ENCODE measurements around the gene ATF6. TPM values are rescaled to one million over a fixed set of nuclear protein-coding genes. Genes with fewer than 3 reads are reported as not detected.

Gene ATF6
- total RNA-seq, 2 experiments from 2014 or later: 23.5 to 24.6 TPM

DNA sequence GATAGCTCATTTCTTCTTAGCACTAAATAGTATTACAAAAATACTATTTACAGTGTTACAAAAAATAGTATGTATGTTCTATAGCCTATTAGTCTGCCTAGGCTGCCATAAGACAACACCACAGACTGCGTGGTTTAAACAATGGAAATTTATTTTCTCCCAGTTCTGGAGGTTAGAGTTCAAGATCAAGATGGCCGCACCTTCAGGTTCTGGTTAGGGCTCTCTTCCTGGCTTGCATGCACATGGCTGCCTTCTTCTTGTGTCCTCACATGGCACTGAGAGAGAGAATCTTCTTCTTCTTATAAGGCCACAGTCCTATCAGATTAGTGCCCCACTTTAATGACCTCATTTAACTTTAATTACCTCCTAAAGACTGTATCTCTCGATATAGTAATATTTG, 4.1 kb downstream of the ATF6 start:
- intact Hi-C loops (cut with micrococcal nuclease): loop anchor here (10.0 kb wide), 1 partner anchor 1555 kb away; the partner anchor contains the start of gene NUF2

DNA sequence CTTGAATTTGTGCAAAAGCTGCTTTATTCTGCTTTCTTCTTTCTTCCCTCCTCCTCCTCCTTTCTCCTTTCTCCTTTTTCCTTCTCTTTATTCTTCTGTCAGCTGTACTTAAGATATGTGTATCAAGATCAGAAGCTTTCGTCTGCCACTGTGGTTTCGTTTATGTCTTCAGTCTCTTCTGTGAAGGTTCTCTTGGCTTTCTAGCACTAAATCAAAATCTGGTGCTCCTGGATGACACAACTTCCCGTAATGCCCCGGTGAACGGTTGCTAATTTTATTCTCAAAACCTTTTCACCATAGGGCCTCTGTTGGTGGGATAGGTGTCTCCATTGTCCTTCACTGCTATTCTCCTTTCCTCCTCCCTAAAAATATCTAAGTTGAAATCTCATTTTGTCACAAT, 5.0 kb downstream of the ATF6 start:
- H3K4me1 Mint-ChIP-seq (ENCODE audit: low read depth): peaks cover 35% of the 10 kb centered on the region
- no peaks in the 10 kb centered on the region for H3K36me3 Mint-ChIP-seq (ENCODE audit: low read depth)
- no peaks in the 10 kb centered on the region for H3K27me3 Mint-ChIP-seq (ENCODE audit: low read depth)
- H3K9me3 Mint-ChIP-seq: no peaks in the 10 kb centered on the region
- intact Hi-C loops (cut with micrococcal nuclease): loop anchor here (1.0 to 10.0 kb wide), 2 partner anchors 144 to 1554 kb away; partner anchors contain the start of gene NUF2
- H3K27ac Mint-ChIP-seq: no peak overlapping the region
- CTCF ChIA-PET: interaction anchor here (0.8 to 1.5 kb wide), 3 partner anchors 8 to 266 kb away, joined by 3 to 5 read pairs (median 4); no protein-coding TSS in a partner anchor
- peak; percentile 57 for DNase-seq
- no peak overlapping the region for H3K4me3 Mint-ChIP-seq

More for the DNA sequence above, 4.1 kb downstream of the ATF6 start:
- H3K27ac Mint-ChIP-seq: no peak overlapping the region
- no peaks in the 10 kb centered on the region for H3K27me3 Mint-ChIP-seq (ENCODE audit: low read depth)
- no peaks in the 10 kb centered on the region for H3K9me3 Mint-ChIP-seq
- CTCF ChIA-PET: no interaction called here
- no peak overlapping the region for H3K4me3 Mint-ChIP-seq
- peaks cover 35% of the 10 kb centered on the region for H3K4me1 Mint-ChIP-seq (ENCODE audit: low read depth)
- DNase-seq: no peak
- H3K36me3 Mint-ChIP-seq (ENCODE audit: low read depth): no peaks in the 10 kb centered on the region

DNA sequence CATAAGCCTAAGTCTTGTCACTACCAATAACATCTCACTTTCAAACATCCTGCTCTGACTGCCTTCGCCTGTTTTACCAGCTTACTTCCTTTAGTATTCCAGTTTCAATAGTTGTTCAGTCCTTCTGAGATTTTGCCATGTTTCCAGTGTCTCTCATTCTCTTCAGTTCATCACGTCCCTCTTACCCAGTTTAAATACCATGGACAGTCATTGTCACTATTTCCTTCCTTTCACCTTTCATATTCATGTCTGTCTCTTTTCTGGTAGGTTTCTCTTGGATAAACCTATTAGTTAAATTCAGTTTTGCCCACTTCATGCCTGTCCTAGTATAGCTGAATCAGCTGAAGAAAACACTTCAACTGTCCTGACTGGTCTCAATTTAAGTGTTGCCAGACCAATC, 5.9 kb downstream of the ATF6 start:
- no peaks in the 10 kb centered on the region for H3K36me3 Mint-ChIP-seq (ENCODE audit: low read depth)
- H3K27ac Mint-ChIP-seq: no peak overlapping the region
- CTCF ChIA-PET: interaction anchor here (0.6 to 1.7 kb wide), 7 partner anchors 9 to 265 kb away, joined by 3 to 8 read pairs (median 4); no protein-coding TSS in a partner anchor
- intact Hi-C loops (cut with micrococcal nuclease): loop anchor here (1.0 to 10.0 kb wide), 2 partner anchors 143 to 1553 kb away; partner anchors contain the start of gene NUF2
- H3K9me3 Mint-ChIP-seq: no peaks in the 10 kb centered on the region
- peaks cover 33% of the 10 kb centered on the region for H3K4me1 Mint-ChIP-seq (ENCODE audit: low read depth)
- H3K4me3 Mint-ChIP-seq: no peak overlapping the region
- H3K27me3 Mint-ChIP-seq (ENCODE audit: low read depth): no peaks in the 10 kb centered on the region
- DNase-seq: no peak

DNA sequence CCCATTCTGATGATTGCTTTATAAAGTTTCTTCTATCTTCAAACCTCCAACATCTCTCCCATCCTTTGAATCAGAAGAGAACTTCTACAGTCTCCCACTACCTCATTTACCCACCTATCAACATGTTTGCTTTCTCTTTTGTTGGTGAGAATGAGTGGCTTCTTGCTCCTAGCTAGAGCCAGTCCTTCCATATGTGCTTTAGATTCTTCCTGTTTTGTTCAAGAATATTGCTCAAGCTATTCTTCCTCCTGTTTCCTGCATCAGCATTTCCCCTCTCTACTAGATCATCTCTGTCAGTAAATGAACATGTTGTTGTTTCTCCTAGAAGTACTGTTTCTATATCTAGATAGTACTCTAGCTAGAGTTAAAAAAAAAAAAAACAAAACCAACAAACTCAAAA, 6.3 kb downstream of the ATF6 start:
- H3K36me3 Mint-ChIP-seq (ENCODE audit: low read depth): no peaks in the 10 kb centered on the region
- no peak overlapping the region for H3K4me3 Mint-ChIP-seq
- DNase-seq: no peak
- no peaks in the 10 kb centered on the region for H3K27me3 Mint-ChIP-seq (ENCODE audit: low read depth)
- H3K9me3 Mint-ChIP-seq: no peaks in the 10 kb centered on the region
- intact Hi-C loops (cut with micrococcal nuclease): loop anchor here (10.0 kb wide), 1 partner anchor 1552 kb away; the partner anchor contains the start of gene NUF2
- CTCF ChIA-PET: interaction anchor here (0.6 to 1.7 kb wide), 4 partner anchors 10 to 34 kb away, joined by 4 to 8 read pairs (median 4); no protein-coding TSS in a partner anchor
- peaks cover 29% of the 10 kb centered on the region for H3K4me1 Mint-ChIP-seq (ENCODE audit: low read depth)
- H3K27ac Mint-ChIP-seq: no peak overlapping the region

DNA sequence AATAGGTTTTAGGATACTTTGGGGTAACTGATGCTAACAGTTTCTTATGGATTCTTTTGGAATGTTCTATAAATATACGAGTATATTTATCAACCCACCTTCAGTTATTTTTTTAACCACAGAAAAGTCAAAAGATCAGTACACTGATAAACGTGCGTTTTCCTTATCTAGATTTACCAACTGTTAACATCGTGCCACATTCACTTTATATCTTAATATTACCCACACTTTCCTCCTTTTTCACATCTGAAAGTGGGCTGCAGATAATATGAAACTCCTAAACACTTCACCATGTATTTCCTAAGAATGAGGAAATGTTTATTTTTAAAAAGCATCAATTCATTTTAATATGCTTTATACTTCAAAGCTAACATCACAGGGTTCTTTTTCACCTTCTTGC, 7.7 kb downstream of the ATF6 start:
- intact Hi-C loops (cut with micrococcal nuclease): loop anchor here (10.0 kb wide), 1 partner anchor 1551 kb away; the partner anchor contains the start of gene NUF2
- Mint-ChIP-seq H3K9me3 (no peaks in the 10 kb centered on the region), H3K27ac (no peak overlapping the region), H3K36me3 (ENCODE audit: low read depth) (peaks cover 6% of the 10 kb centered on the region), H3K27me3 (ENCODE audit: low read depth) (no peaks in the 10 kb centered on the region), H3K4me1 (ENCODE audit: low read depth) (peaks cover 21% of the 10 kb centered on the region), H3K4me3 (no peak overlapping the region)
- no peak for DNase-seq
- CTCF ChIA-PET: no interaction called here

DNA sequence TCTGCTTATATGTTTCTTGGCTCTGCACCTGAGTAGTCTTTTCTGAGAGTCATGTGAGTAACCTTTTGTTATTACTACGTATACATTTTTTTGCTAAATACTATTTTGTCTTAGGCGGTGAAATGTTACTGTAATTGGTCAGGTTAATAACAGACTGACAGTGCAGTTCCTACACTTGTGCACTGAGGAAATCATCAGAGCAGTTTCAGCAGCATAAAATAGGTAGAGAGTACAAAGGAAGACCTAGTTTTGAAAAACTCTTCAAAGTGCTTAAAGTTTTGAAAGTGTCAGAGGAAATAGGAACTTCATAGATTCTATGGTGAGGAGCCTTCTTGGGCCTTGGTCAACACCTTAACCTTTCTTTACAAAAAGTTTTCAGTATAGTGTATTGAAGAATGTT, 11.1 kb downstream of the ATF6 start:
- CTCF ChIA-PET: interaction anchor here (1.3 to 1.7 kb wide), 4 partner anchors 14 to 260 kb away, joined by 4 to 6 read pairs (median 6); no protein-coding TSS in a partner anchor
- H3K27me3 Mint-ChIP-seq (ENCODE audit: low read depth): no peaks in the 10 kb centered on the region

DNA sequence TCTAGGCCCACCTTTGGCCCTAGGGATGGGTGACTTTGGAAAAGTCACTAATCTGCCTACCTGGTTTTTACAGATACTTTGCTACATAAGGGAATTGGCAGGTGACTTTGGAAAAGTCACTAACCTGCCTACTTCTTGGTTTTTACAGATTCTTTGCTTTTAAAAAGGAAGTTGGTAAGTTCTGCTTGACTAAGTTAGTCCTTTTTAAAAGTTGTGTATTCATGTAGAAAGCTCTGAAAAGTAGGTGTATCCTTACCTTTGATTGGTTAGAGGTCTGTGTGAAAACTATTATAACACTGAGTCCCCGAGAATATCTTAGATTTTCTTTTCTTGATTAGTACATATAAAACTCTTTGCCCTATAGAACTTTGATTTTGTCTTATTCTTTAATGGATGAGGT, 12.4 kb downstream of the ATF6 start:
- no peak for DNase-seq
- Mint-ChIP-seq H3K4me1 (ENCODE audit: low read depth) (peaks cover 17% of the 10 kb centered on the region), H3K27me3 (ENCODE audit: low read depth) (no peaks in the 10 kb centered on the region), H3K27ac (no peak overlapping the region), H3K9me3 (no peaks in the 10 kb centered on the region), H3K4me3 (no peak overlapping the region), H3K36me3 (ENCODE audit: low read depth) (peaks cover 16% of the 10 kb centered on the region)
- intact Hi-C loops (cut with micrococcal nuclease): loop anchor here (10.0 kb wide), 1 partner anchor 1546 kb away; the partner anchor contains the start of gene NUF2
- CTCF ChIA-PET: no interaction called here

More for the DNA sequence above, 11.1 kb downstream of the ATF6 start:
- DNase-seq: no peak
- H3K4me1 Mint-ChIP-seq (ENCODE audit: low read depth): peaks cover 22% of the 10 kb centered on the region
- peaks cover 13% of the 10 kb centered on the region for H3K36me3 Mint-ChIP-seq (ENCODE audit: low read depth)
- no peak overlapping the region for H3K27ac Mint-ChIP-seq
- no peak overlapping the region for H3K4me3 Mint-ChIP-seq
- no peaks in the 10 kb centered on the region for H3K9me3 Mint-ChIP-seq
- intact Hi-C loops (cut with micrococcal nuclease): loop anchor here (10.0 kb wide), 1 partner anchor 1548 kb away; the partner anchor contains the start of gene NUF2

DNA sequence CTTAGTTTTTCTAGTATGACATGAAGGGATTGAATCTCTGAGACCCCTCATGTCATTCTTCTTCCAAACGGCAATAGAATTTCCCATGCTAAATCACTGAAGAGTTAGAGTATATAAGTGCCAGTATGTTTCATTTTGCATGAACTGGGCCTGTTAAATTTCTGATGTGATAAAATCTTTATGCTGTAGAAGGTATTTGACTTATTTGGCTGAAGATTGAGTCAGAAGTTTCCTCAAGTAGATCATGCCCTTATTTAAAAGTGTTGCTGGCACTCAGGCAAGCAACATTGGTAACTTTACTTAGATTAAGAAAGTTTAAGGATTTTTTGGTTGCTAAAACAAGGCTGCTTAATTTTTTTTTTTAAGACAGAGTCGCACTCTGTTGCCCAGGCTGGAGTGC, 13.3 kb downstream of the ATF6 start:
- CTCF ChIA-PET: no interaction called here
- peaks cover 11% of the 10 kb centered on the region for H3K4me1 Mint-ChIP-seq (ENCODE audit: low read depth)
- intact Hi-C loops (cut with micrococcal nuclease): loop anchor here (10.0 kb wide), 1 partner anchor 1545 kb away; the partner anchor contains the start of gene NUF2
- H3K27me3 Mint-ChIP-seq (ENCODE audit: low read depth): no peaks in the 10 kb centered on the region
- DNase-seq: no peak
- H3K27ac Mint-ChIP-seq: no peak overlapping the region
- H3K36me3 Mint-ChIP-seq (ENCODE audit: low read depth): peaks cover 19% of the 10 kb centered on the region
- H3K4me3 Mint-ChIP-seq: no peak overlapping the region
- H3K9me3 Mint-ChIP-seq: no peaks in the 10 kb centered on the region

DNA sequence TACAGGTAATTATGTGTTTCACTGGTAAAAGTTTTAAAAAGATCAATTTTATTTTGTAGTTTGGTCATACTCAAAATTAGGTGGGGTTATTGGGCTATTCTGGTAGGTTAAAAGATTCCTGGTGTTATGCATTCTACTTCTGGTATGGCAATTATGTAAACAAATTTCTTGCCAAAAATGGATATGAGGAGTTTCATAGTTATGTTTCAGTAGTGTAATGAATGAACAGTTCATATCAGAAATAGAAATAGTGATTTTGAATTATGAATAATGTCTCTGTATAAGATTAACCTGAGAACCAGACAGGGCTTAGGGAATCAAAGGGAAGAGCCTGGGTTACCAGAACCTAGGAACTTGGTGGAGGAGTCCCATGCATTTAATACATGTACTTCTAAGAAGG, 15.9 kb downstream of the ATF6 start:
- no peak overlapping the region for H3K4me3 Mint-ChIP-seq
- no peak overlapping the region for H3K27ac Mint-ChIP-seq
- CTCF ChIA-PET: interaction anchor here (3.7 kb wide), 1 partner anchor 10 kb away, joined by 17 read pairs; no protein-coding TSS in a partner anchor
- intact Hi-C loops (cut with micrococcal nuclease): no loop called here
- H3K4me1 Mint-ChIP-seq (ENCODE audit: low read depth): peaks cover 11% of the 10 kb centered on the region
- H3K27me3 Mint-ChIP-seq (ENCODE audit: low read depth): no peaks in the 10 kb centered on the region
- peaks cover 28% of the 10 kb centered on the region for H3K36me3 Mint-ChIP-seq (ENCODE audit: low read depth)
- H3K9me3 Mint-ChIP-seq: no peaks in the 10 kb centered on the region
- no peak for DNase-seq

DNA sequence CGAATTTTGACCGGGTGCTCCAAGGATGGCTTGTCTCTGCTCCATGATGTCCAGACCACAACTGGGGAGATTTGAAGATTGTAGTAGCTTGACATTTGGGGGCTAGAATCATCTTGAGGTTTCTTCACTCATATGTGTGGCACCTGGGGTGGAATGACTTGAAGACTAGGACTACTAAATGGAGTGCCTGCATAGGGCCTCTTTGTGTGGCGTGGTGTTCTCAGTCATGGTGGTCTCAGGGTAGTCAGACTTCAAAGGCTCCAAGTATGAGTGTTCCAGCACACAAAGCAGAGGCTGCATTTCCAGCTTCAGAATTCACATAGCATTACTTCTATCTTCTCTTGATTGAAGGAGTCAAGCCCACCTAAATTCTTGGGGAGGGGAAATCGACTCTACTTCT, 16.8 kb downstream of the ATF6 start:
- H3K27ac Mint-ChIP-seq: no peak overlapping the region
- CTCF ChIA-PET: interaction anchor here (0.6 to 3.7 kb wide), 2 partner anchors 9 to 273 kb away, joined by 3 to 17 read pairs; no protein-coding TSS in a partner anchor
- peaks cover 25% of the 10 kb centered on the region for H3K36me3 Mint-ChIP-seq (ENCODE audit: low read depth)
- no peaks in the 10 kb centered on the region for H3K9me3 Mint-ChIP-seq
- H3K4me3 Mint-ChIP-seq: no peak overlapping the region
- no peaks in the 10 kb centered on the region for H3K27me3 Mint-ChIP-seq (ENCODE audit: low read depth)
- intact Hi-C loops (cut with micrococcal nuclease): no loop called here
- no peak for DNase-seq
- H3K4me1 Mint-ChIP-seq (ENCODE audit: low read depth): peaks cover 11% of the 10 kb centered on the region

DNA sequence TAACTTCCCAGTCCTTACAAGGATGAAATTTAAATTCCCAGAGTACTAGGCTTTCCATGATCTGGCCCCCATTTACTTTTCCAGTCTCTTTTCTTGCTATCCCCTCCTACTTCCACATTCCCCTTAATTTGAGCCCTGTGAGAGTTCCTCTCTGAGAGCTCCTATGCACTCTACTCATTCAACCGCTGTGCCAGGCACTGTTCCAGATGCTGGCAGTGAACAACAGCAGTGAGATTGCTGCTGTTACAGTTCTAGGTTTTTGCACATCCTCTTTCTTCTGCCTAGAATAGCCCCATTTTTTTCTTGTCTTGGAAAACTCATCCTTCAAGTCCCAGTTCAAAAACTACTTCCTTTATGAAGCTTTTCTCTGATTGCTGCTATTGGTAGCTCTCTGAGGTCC, 18.8 kb downstream of the ATF6 start:
- H3K4me1 Mint-ChIP-seq (ENCODE audit: low read depth): peaks cover 9% of the 10 kb centered on the region
- CTCF ChIA-PET: interaction anchor here (0.8 to 3.7 kb wide), 3 partner anchors 7 to 252 kb away, joined by 3 to 17 read pairs (median 5); no protein-coding TSS in a partner anchor
- peaks cover 25% of the 10 kb centered on the region for H3K36me3 Mint-ChIP-seq (ENCODE audit: low read depth)
- H3K9me3 Mint-ChIP-seq: no peaks in the 10 kb centered on the region
- H3K27me3 Mint-ChIP-seq (ENCODE audit: low read depth): no peaks in the 10 kb centered on the region
- intact Hi-C loops (cut with micrococcal nuclease): no loop called here
- peak overlapping the region; percentile 16 for H3K27ac Mint-ChIP-seq
- DNase-seq: no peak
- no peak overlapping the region for H3K4me3 Mint-ChIP-seq

DNA sequence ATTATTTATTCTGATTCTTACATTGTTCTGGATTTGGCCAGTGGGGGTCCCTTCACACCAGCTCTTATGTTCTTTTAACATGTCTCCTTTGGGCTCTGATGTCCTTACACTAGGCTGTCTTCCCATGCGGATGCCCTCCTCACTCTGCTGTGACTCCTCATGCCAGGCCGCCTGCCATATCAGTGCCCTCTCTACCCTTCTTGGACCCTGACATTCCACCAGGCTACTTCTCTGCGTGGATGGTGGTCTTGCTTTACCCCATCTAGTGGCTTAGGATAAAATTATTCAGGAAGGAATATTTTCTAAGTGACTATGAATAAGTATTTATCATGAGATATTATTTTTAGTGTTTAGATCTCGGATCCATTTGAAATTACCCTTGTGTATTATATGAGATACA, 21.2 kb downstream of the ATF6 start:
- H3K27me3 Mint-ChIP-seq (ENCODE audit: low read depth): no peaks in the 10 kb centered on the region
- H3K4me3 Mint-ChIP-seq: no peak overlapping the region
- no peak for DNase-seq
- intact Hi-C loops (cut with micrococcal nuclease): no loop called here
- peaks cover 30% of the 10 kb centered on the region for H3K36me3 Mint-ChIP-seq (ENCODE audit: low read depth)
- no peaks in the 10 kb centered on the region for H3K9me3 Mint-ChIP-seq
- CTCF ChIA-PET: no interaction called here
- peaks cover 3% of the 10 kb centered on the region for H3K4me1 Mint-ChIP-seq (ENCODE audit: low read depth)
- H3K27ac Mint-ChIP-seq: no peak overlapping the region
